Neural cell (in vitro differentiated cells): Measurements from ENCODE around the gene ABCB8.

Experiments
- CTCF ChIP-seq: fragments of 450-650 bp; IDR thresholded peaks from 2 replicates; pipeline ENCODE4 v1.5.1; 2014; ENCODE audit warnings: antibody characterized with exemption, mild to moderate bottlenecking, moderate library complexity; ENCODE audit not compliant: poor library complexity, severe bottlenecking
- EZH2 ChIP-seq: fragments of 200-600, 300-800 bp; shearing (Covaris generic), sonication (generic); IDR thresholded peaks from 2 replicates; pipeline ENCODE4 v1.6.1; 2014; ENCODE audit warnings: antibody characterized with exemption, low read length, borderline replicate concordance, mild to moderate bottlenecking; ENCODE audit not compliant: insufficient read depth, poor library complexity, severe bottlenecking
- MXI1 ChIP-seq: fragments of 450-650 bp; conservative IDR thresholded peaks from 2 replicates; pipeline ENCODE4 v1.6.1; 2014; ENCODE audit warnings: antibody characterized with exemption, mild to moderate bottlenecking; ENCODE audit not compliant: poor library complexity, severe bottlenecking
- TAF1 ChIP-seq: IDR thresholded peaks from 2 replicates; pipeline ENCODE4 v1.6.1; 2012; ENCODE audit warnings: low read depth
- TF ChIP-seq, protein P1 (sequence below): IDR thresholded peaks from 2 replicates; pipeline ENCODE4 v1.6.1; 2012; ENCODE audit warnings: borderline replicate concordance

DNA sequence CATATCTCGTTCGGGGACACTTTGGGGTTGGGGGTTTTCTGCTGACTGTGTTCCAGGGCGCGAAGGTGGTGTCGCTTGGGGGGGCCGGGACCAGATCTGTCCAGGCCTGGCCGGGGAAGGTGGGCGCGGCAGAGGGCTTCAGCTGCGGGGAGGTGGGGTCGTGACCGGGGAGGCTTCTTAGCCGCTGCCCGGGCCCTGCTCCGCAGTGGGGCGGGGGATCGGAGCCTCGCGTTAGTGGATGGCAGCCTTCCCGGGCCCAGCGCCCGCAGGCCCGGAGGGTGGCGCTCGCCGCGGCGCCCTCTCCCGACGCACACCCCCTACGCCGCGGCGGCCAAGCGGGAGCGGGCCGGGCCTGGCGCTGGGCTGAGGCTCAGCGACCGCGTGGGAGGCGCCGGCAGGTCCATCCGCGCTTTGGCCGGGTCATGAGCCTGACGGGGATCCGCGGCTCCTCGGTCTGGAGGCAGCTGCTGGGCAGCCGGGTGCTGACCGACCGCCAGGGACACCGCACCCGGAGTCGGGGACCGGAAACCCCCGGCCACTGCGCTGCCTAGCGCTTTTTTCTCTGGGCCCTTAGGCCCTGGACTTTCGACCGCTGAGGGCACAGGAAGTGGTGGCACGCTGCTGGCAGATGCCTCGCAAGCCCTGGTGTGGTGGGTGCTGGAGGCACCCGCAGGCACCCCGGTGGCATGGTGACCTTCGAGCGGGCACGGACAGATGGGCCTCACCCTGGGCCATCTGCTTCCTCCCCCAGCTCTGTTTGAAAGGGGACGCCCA, 59.2 kb downstream of the ABCB8 start:
- peak; percentile 64 for TF ChIP-seq MXI1
- no peak for TF ChIP-seq EZH2
- TF ChIP-seq, protein P1, sequence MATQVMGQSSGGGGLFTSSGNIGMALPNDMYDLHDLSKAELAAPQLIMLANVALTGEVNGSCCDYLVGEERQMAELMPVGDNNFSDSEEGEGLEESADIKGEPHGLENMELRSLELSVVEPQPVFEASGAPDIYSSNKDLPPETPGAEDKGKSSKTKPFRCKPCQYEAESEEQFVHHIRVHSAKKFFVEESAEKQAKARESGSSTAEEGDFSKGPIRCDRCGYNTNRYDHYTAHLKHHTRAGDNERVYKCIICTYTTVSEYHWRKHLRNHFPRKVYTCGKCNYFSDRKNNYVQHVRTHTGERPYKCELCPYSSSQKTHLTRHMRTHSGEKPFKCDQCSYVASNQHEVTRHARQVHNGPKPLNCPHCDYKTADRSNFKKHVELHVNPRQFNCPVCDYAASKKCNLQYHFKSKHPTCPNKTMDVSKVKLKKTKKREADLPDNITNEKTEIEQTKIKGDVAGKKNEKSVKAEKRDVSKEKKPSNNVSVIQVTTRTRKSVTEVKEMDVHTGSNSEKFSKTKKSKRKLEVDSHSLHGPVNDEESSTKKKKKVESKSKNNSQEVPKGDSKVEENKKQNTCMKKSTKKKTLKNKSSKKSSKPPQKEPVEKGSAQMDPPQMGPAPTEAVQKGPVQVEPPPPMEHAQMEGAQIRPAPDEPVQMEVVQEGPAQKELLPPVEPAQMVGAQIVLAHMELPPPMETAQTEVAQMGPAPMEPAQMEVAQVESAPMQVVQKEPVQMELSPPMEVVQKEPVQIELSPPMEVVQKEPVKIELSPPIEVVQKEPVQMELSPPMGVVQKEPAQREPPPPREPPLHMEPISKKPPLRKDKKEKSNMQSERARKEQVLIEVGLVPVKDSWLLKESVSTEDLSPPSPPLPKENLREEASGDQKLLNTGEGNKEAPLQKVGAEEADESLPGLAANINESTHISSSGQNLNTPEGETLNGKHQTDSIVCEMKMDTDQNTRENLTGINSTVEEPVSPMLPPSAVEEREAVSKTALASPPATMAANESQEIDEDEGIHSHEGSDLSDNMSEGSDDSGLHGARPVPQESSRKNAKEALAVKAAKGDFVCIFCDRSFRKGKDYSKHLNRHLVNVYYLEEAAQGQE, result peak; percentile 29
- no peak for TF ChIP-seq TAF1
- TF ChIP-seq CTCF, result peak; percentile 67
